ENCODE data around the gene CFAP251. TPM values are rescaled to one million over a fixed set of nuclear protein-coding genes. Genes with fewer than 3 reads are reported as not detected.

The CFAP251 gene
- polyA plus RNA-seq, 1 donor from 2014 or later: 4.0 TPM

DNA sequence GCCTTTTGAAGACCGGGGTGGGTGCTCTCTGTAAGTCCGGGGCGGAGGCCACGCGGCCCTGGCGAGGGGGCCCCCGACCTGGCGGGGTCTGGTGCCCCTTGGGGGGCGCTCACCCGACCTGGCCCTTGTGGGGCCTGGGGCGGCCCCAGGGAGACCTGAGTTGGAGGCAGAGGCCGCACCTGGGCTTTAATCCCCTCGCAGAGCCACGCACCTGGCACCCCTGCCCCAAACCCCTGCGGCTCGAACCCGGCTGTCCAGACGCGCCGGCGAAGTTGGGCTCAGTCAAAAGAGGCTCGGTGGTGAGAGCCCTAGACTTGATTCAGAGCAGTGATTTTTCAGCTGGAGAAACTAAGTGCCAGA is 267 bp downstream of the CFAP251 start:
- Histone ChIP-seq H3K27ac (ENCODE audit: low read length) (peak overlapping the region; percentile 20), H3K36me3 (ENCODE audit: insufficient read depth, low read length) (no peaks in the 10 kb centered on the region), H3K4me2 (ENCODE audit: low read length) (peak overlapping the region; percentile 73), H3K9me2 (ENCODE audit: insufficient read depth, low read length) (no peaks in the 10 kb centered on the region), H3K4me3 (ENCODE audit: low read length) (peak overlapping the region; percentile 83), H4K20me1 (ENCODE audit: insufficient read depth) (no peaks in the 10 kb centered on the region), H3K79me2 (replicated peaks; ENCODE audit: insufficient read depth, low read length) (no peaks in the 10 kb centered on the region), H3K27me3 (ENCODE audit: insufficient read depth, low read depth, low read length) (no peaks in the 10 kb centered on the region), H3F3A (ENCODE audit: insufficient read depth, low read length, poor library complexity, severe bottlenecking) (no peaks in the 10 kb centered on the region), H3K9me3 (ENCODE audit: low read length) (no peaks in the 10 kb centered on the region), H3K9ac (ENCODE audit: low read length) (peak overlapping the region; percentile 62), H2AFZ (ENCODE audit: low read depth, low read length) (no peak overlapping the region)
- TF ChIP-seq RAD21 (conservative IDR thresholded peaks at IDR 0.05): no peak
- TF ChIP-seq EP300 (conservative IDR thresholded peaks at IDR 0.05; ENCODE audit: poor library complexity, severe bottlenecking): no peak
- no peak for TF ChIP-seq SMC3 (conservative IDR thresholded peaks at IDR 0.05; ENCODE audit: poor library complexity)
- no peak for TF ChIP-seq MXI1 (conservative IDR thresholded peaks at IDR 0.05; ENCODE audit: poor library complexity, severe bottlenecking)
- TF ChIP-seq TAF1 (IDR thresholded peaks at IDR 0.05; ENCODE audit: low read depth): no peak
- TF ChIP-seq, protein P1, sequence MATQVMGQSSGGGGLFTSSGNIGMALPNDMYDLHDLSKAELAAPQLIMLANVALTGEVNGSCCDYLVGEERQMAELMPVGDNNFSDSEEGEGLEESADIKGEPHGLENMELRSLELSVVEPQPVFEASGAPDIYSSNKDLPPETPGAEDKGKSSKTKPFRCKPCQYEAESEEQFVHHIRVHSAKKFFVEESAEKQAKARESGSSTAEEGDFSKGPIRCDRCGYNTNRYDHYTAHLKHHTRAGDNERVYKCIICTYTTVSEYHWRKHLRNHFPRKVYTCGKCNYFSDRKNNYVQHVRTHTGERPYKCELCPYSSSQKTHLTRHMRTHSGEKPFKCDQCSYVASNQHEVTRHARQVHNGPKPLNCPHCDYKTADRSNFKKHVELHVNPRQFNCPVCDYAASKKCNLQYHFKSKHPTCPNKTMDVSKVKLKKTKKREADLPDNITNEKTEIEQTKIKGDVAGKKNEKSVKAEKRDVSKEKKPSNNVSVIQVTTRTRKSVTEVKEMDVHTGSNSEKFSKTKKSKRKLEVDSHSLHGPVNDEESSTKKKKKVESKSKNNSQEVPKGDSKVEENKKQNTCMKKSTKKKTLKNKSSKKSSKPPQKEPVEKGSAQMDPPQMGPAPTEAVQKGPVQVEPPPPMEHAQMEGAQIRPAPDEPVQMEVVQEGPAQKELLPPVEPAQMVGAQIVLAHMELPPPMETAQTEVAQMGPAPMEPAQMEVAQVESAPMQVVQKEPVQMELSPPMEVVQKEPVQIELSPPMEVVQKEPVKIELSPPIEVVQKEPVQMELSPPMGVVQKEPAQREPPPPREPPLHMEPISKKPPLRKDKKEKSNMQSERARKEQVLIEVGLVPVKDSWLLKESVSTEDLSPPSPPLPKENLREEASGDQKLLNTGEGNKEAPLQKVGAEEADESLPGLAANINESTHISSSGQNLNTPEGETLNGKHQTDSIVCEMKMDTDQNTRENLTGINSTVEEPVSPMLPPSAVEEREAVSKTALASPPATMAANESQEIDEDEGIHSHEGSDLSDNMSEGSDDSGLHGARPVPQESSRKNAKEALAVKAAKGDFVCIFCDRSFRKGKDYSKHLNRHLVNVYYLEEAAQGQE (IDR thresholded peaks at IDR 0.05; ENCODE audit: borderline replicate concordance): no peak
- TF ChIP-seq, protein P2, sequence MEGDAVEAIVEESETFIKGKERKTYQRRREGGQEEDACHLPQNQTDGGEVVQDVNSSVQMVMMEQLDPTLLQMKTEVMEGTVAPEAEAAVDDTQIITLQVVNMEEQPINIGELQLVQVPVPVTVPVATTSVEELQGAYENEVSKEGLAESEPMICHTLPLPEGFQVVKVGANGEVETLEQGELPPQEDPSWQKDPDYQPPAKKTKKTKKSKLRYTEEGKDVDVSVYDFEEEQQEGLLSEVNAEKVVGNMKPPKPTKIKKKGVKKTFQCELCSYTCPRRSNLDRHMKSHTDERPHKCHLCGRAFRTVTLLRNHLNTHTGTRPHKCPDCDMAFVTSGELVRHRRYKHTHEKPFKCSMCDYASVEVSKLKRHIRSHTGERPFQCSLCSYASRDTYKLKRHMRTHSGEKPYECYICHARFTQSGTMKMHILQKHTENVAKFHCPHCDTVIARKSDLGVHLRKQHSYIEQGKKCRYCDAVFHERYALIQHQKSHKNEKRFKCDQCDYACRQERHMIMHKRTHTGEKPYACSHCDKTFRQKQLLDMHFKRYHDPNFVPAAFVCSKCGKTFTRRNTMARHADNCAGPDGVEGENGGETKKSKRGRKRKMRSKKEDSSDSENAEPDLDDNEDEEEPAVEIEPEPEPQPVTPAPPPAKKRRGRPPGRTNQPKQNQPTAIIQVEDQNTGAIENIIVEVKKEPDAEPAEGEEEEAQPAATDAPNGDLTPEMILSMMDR (IDR thresholded peaks at IDR 0.05; ENCODE audit: poor library complexity, severe bottlenecking): no peak
- no peak for TF ChIP-seq POLR2AphosphoS5 (IDR thresholded peaks at IDR 0.05)
- no peak for TF ChIP-seq EZH2 (IDR thresholded peaks at IDR 0.05; ENCODE audit: borderline replicate concordance, insufficient read depth, low read length, poor library complexity, severe bottlenecking)

GRCh38 chr12:121921066-121921465 is 2.7 kb downstream of the CFAP251 start:
- no peak for TF ChIP-seq TAF1 (IDR thresholded peaks at IDR 0.05; ENCODE audit: low read depth)
- no peaks in the 10 kb centered on the region for H3K79me2 ChIP-seq (replicated peaks; ENCODE audit: insufficient read depth, low read length)
- no peaks in the 10 kb centered on the region for H3K27me3 ChIP-seq (ENCODE audit: insufficient read depth, low read depth, low read length)

DNA sequence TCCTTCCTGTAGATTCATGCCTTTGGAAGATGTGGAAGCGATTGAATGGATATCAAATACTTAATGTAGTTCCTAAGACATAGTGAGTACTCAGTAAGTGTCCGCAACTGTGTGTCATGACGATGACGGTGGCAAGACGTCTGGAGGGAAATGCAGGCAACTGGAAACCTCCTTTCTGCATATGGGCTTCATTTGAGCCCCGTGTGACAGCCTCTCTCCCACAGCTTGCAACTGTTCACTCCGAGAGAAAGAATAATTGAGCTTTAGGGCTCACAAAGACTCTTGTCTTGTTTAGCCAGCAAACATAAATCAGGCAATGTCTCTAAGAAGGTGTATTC is 6.9 kb downstream of the CFAP251 start:
- Histone ChIP-seq H3K27me3 (ENCODE audit: insufficient read depth, low read depth, low read length) (no peaks in the 10 kb centered on the region), H3K4me3 (ENCODE audit: low read length) (no peak overlapping the region), H3F3A (ENCODE audit: insufficient read depth, low read length, poor library complexity, severe bottlenecking) (no peaks in the 10 kb centered on the region), H2AFZ (ENCODE audit: low read depth, low read length) (no peak overlapping the region), H3K9ac (ENCODE audit: low read length) (no peak overlapping the region), H3K9me3 (ENCODE audit: low read length) (no peaks in the 10 kb centered on the region), H3K4me2 (ENCODE audit: low read length) (no peak overlapping the region), H3K27ac (ENCODE audit: low read length) (no peak overlapping the region), H3K9me2 (ENCODE audit: insufficient read depth, low read length) (no peaks in the 10 kb centered on the region), H4K20me1 (ENCODE audit: insufficient read depth) (no peaks in the 10 kb centered on the region), H3K79me2 (replicated peaks; ENCODE audit: insufficient read depth, low read length) (no peaks in the 10 kb centered on the region), H3K36me3 (ENCODE audit: insufficient read depth, low read length) (no peaks in the 10 kb centered on the region)
- TF ChIP-seq POLR2AphosphoS5 (IDR thresholded peaks at IDR 0.05) (no peak), SMC3 (conservative IDR thresholded peaks at IDR 0.05; ENCODE audit: poor library complexity) (no peak), TAF1 (IDR thresholded peaks at IDR 0.05; ENCODE audit: low read depth) (no peak), RAD21 (conservative IDR thresholded peaks at IDR 0.05) (no peak), EZH2 (IDR thresholded peaks at IDR 0.05; ENCODE audit: borderline replicate concordance, insufficient read depth, low read length, poor library complexity, severe bottlenecking) (no peak)
- TF ChIP-seq, protein P1 (IDR thresholded peaks at IDR 0.05; ENCODE audit: borderline replicate concordance): no peak
- TF ChIP-seq, protein P2 (IDR thresholded peaks at IDR 0.05; ENCODE audit: poor library complexity, severe bottlenecking): no peak

More at GRCh38 chr12:121921066-121921465, 2.7 kb downstream of the CFAP251 start:
- no peaks in the 10 kb centered on the region for H3K9me3 ChIP-seq (ENCODE audit: low read length)
- no peaks in the 10 kb centered on the region for H4K20me1 ChIP-seq (ENCODE audit: insufficient read depth)
- no peak overlapping the region for H3K4me3 ChIP-seq (ENCODE audit: low read length)
- H3K27ac ChIP-seq (ENCODE audit: low read length): no peak overlapping the region
- H2AFZ ChIP-seq (ENCODE audit: low read depth, low read length): no peak overlapping the region
- H3K36me3 ChIP-seq (ENCODE audit: insufficient read depth, low read length): no peaks in the 10 kb centered on the region
- H3K4me2 ChIP-seq (ENCODE audit: low read length): no peak overlapping the region
- no peaks in the 10 kb centered on the region for H3K9me2 ChIP-seq (ENCODE audit: insufficient read depth, low read length)
- H3F3A ChIP-seq (ENCODE audit: insufficient read depth, low read length, poor library complexity, severe bottlenecking): no peaks in the 10 kb centered on the region
- H3K9ac ChIP-seq (ENCODE audit: low read length): no peak overlapping the region
